ENCODE measurements around the gene KCNIP1. TPM values are rescaled to one million over a fixed set of nuclear protein-coding genes. Genes with fewer than 3 reads are reported as not detected.

The KCNIP1 gene
- total and polyA plus RNA-seq, 7 donors, result 0.03 TPM; not detected in 6

GRCh38 chr5:170576602-170577535 is 73.0 kb downstream of the KCNIP1 start:
- no peak overlapping the region for H3K27ac ChIP-seq
- WGBS, 3 donors, result 71 to 73% (median 71%) methylated on average over 11 of the region's 11 CpGs

GRCh38 chr5:170579601-170580000 is 75.8 kb downstream of the KCNIP1 start:
- 68 to 82% (median 70%) methylated on average over 3 of the region's 3 CpGs for WGBS, 3 donors
- ATAC-seq (no peak), DNase-seq (no peak)
- Histone ChIP-seq H3K4me1 (no peaks in the 10 kb centered on the region), H3K9me3 (peaks cover 5% of the 10 kb centered on the region), H3K4me3 (no peak overlapping the region), H3K27me3 (ENCODE audit: insufficient read depth in 3 of 3, low read length in 2 of 3) (peaks cover 0 to 4% (median 4%) of the 10 kb centered on the region in 3 donors), H3K36me3 (ENCODE audit: insufficient read depth in 1 of 2, low read depth in 1 of 2) (no peaks in the 10 kb centered on the region), H3K27ac (no peak overlapping the region)
- TF ChIP-seq CTCF (IDR thresholded peaks at IDR 0.05), result no peak
- intact Hi-C loops (cut with DNase I), result no loop called here

More at GRCh38 chr5:170576602-170577535, 73.0 kb downstream of the KCNIP1 start:
- no peak for ATAC-seq
- Histone ChIP-seq H3K36me3 (ENCODE audit: insufficient read depth in 1 of 2, low read depth in 1 of 2) (no peaks in the 10 kb centered on the region), H3K4me1 (no peaks in the 10 kb centered on the region), H3K4me3 (no peak overlapping the region), H3K27me3 (ENCODE audit: insufficient read depth in 3 of 3, low read length in 2 of 3) (peaks cover 0 to 14% (median 6%) of the 10 kb centered on the region in 3 donors), H3K9me3 (peaks cover 5% of the 10 kb centered on the region)
- intact Hi-C loops (cut with DNase I), result no loop called here
- no peak for TF ChIP-seq CTCF (IDR thresholded peaks at IDR 0.05)
- no peak for DNase-seq

GRCh38 chr5:170581211-170581610 is 77.4 kb downstream of the KCNIP1 start:
- TF ChIP-seq CTCF (IDR thresholded peaks at IDR 0.05), result no peak
- peaks cover 0 to 2% (median 0%) of the 10 kb centered on the region in 3 donors for H3K27me3 ChIP-seq (ENCODE audit: insufficient read depth in 3 of 3, low read length in 2 of 3)
- no peaks in the 10 kb centered on the region for H3K4me1 ChIP-seq
- ATAC-seq, result no peak
- intact Hi-C loops (cut with DNase I), result no loop called here
- no peak overlapping the region for H3K4me3 ChIP-seq
- no peaks in the 10 kb centered on the region for H3K36me3 ChIP-seq (ENCODE audit: insufficient read depth in 1 of 2, low read depth in 1 of 2)
- no peak overlapping the region for H3K27ac ChIP-seq
- peaks cover 5% of the 10 kb centered on the region for H3K9me3 ChIP-seq
- DNase-seq, result no peak
- WGBS, 3 donors, result 17 to 35% (median 25%) methylated on average over 1 of the region's 1 CpG

GRCh38 chr5:170582644-170583330 is 79.0 kb downstream of the KCNIP1 start:
- Histone ChIP-seq H3K9me3 (peaks cover 5% of the 10 kb centered on the region), H3K4me3 (no peak overlapping the region), H3K4me1 (no peaks in the 10 kb centered on the region), H3K27ac (no peak overlapping the region), H3K27me3 (ENCODE audit: insufficient read depth in 3 of 3, low read length in 2 of 3) (peaks cover 0 to 2% (median 0%) of the 10 kb centered on the region in 3 donors), H3K36me3 (ENCODE audit: insufficient read depth in 1 of 2, low read depth in 1 of 2) (no peaks in the 10 kb centered on the region)
- no peak for TF ChIP-seq CTCF (IDR thresholded peaks at IDR 0.05)
- 83 to 88% (median 86%) methylated on average over 6 of the region's 6 CpGs for WGBS, 3 donors
- DNase-seq (no peak), ATAC-seq (no peak)
- intact Hi-C loops (cut with DNase I), result no loop called here

All from psoas muscle (tissue), 8 donors.